KMS-11 (cell line): ENCODE data around the gene EEF2KMT.

Experiments
- H2AFZ ChIP-seq: fragments of 200-600 bp; sonication (generic); 2 replicates; pipeline ENCODE4 v1.6.1; 2016; ENCODE audit warnings: antibody characterized with exemption, mixed run types, low read depth
- H3K27ac ChIP-seq: fragments of 200-600 bp; sonication (generic); 2 replicates; pipeline ENCODE4 v1.6.1; 2016; ENCODE audit warnings: mild to moderate bottlenecking, mixed run types
- H3K27me3 ChIP-seq: fragments of 200-600 bp; sonication (generic); 2 replicates; pipeline ENCODE4 v1.6.1; 2017; ENCODE audit warnings: mild to moderate bottlenecking, low read depth, mixed run types, moderate library complexity; ENCODE audit not compliant: insufficient read depth
- H3K36me3 ChIP-seq: fragments of 200-600 bp; sonication (generic); 2 replicates; pipeline ENCODE4 v1.6.1; 2017; ENCODE audit warnings: mild to moderate bottlenecking, mixed run types; ENCODE audit not compliant: insufficient read depth
- H3K4me1 ChIP-seq: fragments of 200-600 bp; sonication (generic); 2 replicates; pipeline ENCODE4 v1.6.1; 2016; ENCODE audit warnings: mild to moderate bottlenecking, low read depth, mixed run types; ENCODE audit not compliant: poor library complexity, severe bottlenecking
- H3K4me2 ChIP-seq: fragments of 200-600 bp; sonication (generic); 2 replicates; pipeline ENCODE4 v1.7.0; 2016; ENCODE audit warnings: mild to moderate bottlenecking, mixed run types
- H3K4me3 ChIP-seq: fragments of 200-600 bp; sonication (generic); IDR thresholded peaks from 2 replicates; pipeline ENCODE4 v1.6.1; 2017; ENCODE audit warnings: low read depth, low read length, mixed read lengths; ENCODE audit not compliant: insufficient read depth
- H3K79me2 ChIP-seq: fragments of 200-600 bp; sonication (generic); 2 replicates; pipeline ENCODE4 v1.6.1; 2016; ENCODE audit warnings: low read depth, mixed run types; ENCODE audit not compliant: insufficient read depth
- H3K9ac ChIP-seq: fragments of 200-600 bp; sonication (generic); 2 replicates; pipeline ENCODE4 v1.6.1; 2016; ENCODE audit warnings: mild to moderate bottlenecking, mixed run types
- H4K20me1 ChIP-seq: fragments of 200-600 bp; sonication (generic); 2 replicates; pipeline ENCODE4 v1.6.1; 2016; ENCODE audit warnings: mild to moderate bottlenecking, mixed run types; ENCODE audit not compliant: insufficient read depth
- CTCF ChIP-seq: fragments of 200-600 bp; sonication (generic); conservative IDR thresholded peaks from 2 replicates; pipeline ENCODE4 v1.6.1; 2017; ENCODE audit warnings: low read depth, mild to moderate bottlenecking, antibody characterized with exemption, low read length, moderate library complexity, mixed read lengths

The EEF2KMT gene

DNA sequence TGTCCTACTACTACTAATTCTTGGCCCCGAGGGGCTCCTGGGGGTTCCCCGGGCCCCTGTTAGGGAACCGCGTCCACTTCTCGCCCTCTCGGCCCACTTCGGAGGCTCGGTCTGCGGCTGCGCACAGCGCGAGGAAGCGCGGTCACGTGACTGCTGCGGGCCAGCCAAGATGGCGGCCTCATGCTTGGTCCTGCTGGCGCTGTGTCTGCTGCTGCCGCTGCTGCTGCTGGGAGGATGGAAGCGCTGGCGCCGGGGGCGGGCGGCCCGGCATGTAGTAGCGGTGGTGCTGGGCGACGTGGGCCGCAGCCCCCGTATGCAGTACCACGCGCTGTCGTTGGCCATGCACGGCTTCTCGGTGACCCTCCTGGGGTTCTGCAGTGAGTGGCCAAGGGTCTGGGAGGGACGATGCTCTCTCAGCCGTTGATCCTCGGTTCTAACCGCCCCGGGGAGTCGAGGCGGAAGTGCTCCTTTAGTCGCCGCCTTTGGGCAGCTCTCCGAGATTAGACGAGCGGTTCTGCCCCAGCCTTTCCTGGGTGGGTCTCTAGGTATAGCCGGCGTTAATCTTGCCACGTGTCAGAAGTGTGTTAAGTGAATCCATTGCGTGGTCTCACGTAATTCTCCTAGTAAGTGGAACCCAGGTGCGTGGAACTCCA, 25.8 kb downstream of the EEF2KMT start, which contains the start of gene ALG1:
ALG1 (plus strand) TSS at position 163 of the 653 bp plus-strand sequence; CDS start at position 170, 7 bp downstream.
- Histone ChIP-seq H3K4me2 (peak within 1 kb of the TSS; percentile 81), H3K79me2 (peaks cover 20% of the 10 kb centered on the region), H3K27me3 (no peaks in the 10 kb centered on the region), H3K4me1 (peaks cover 17% of the 10 kb centered on the region), H2AFZ (peak within 1 kb of the TSS; percentile 87), H3K9ac (peak within 1 kb of the TSS; percentile 75), H3K36me3 (no peaks in the 10 kb centered on the region), H4K20me1 (no peaks in the 10 kb centered on the region), H3K4me3 (peak within 1 kb of the TSS; percentile 79), H3K27ac (peak within 1 kb of the TSS; percentile 70)
- TF ChIP-seq CTCF = no peak

- Histone ChIP-seq H3K27ac (peak overlapping the region; percentile 70), H3K9ac (peak overlapping the region; percentile 75), H3K36me3 (no peaks in the 10 kb centered on the region)
Observed at GRCh38 chr16:5071341-5071680, 26.3 kb downstream of the EEF2KMT start.

GRCh38 chr16:5070431-5071186, 27.0 kb downstream of the EEF2KMT start:
- Histone ChIP-seq H4K20me1 (no peaks in the 10 kb centered on the region), H2AFZ (peak overlapping the region; percentile 87), H3K36me3 (no peaks in the 10 kb centered on the region), H3K4me3 (no peak overlapping the region), H3K79me2 (peaks cover 20% of the 10 kb centered on the region), H3K27me3 (no peaks in the 10 kb centered on the region; the same call in 1 of the 2 replicates), H3K4me1 (peaks cover 17% of the 10 kb centered on the region), H3K27ac (no peak overlapping the region; the same call in 1 of the 2 replicates), H3K9ac (no peak overlapping the region), H3K4me2 (peak overlapping the region; percentile 81; the same call in 1 of the 2 replicates)
- no peak for TF ChIP-seq CTCF

More at GRCh38 chr16:5071341-5071680, 26.3 kb downstream of the EEF2KMT start:
- Histone ChIP-seq H3K4me1 (peaks cover 17% of the 10 kb centered on the region), H2AFZ (peak overlapping the region; percentile 87), H3K4me2 (peak overlapping the region; percentile 81), H3K4me3 (peak overlapping the region; percentile 79), H4K20me1 (no peaks in the 10 kb centered on the region), H3K27me3 (no peaks in the 10 kb centered on the region; the same call in 1 of the 2 replicates), H3K79me2 (peaks cover 20% of the 10 kb centered on the region)
- TF ChIP-seq CTCF = no peak

DNA sequence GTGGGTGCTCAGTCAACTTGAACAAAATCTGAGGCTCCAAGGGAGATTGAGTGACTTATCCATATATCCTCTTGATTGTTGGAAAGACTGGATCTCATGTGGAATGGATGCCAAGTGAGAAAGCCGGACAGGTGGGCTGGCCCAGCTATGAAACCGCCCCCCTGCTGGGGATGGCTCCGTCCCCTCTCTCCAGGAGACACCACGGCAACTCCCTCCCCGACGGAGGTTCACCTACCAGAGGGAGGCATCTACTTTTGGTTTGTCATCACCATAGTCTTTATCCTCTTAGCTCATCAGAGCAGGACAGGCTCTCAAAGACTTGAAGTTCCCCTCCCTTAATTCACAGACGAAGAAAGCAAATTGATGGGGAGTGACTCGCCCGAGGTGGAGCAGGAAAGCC, 27.7 kb downstream of the EEF2KMT start:
- no peak for TF ChIP-seq CTCF
- H3K36me3 ChIP-seq = no peaks in the 10 kb centered on the region

More for the DNA sequence above, 27.7 kb downstream of the EEF2KMT start:
- Histone ChIP-seq H2AFZ (no peak overlapping the region), H3K4me3 (no peak overlapping the region), H3K4me2 (no peak overlapping the region), H4K20me1 (no peaks in the 10 kb centered on the region), H3K4me1 (peaks cover 17% of the 10 kb centered on the region), H3K79me2 (peaks cover 20% of the 10 kb centered on the region), H3K9ac (no peak overlapping the region), H3K27me3 (no peaks in the 10 kb centered on the region; the same call in 1 of the 2 replicates), H3K27ac (no peak overlapping the region)
